Astrocyte of the spinal cord (primary cell): Measurements from ENCODE around the gene ING2.
A peak's percentile ranks its signal among the peaks of the same experiment; 100 is the strongest.
"Not testable (repeated sequence)": the region's sequence is repeated elsewhere in the genome, so short reads cannot be mapped to it uniquely, and the experiment has no call there.

ENCODE experiments used
- DNase-seq: peaks from one replicate; pipeline ENCODE4 v3.0.0; 2011; ENCODE audit warnings: low read depth, low spot score
- H3K4me3 ChIP-seq: 2 replicates; pipeline ENCODE4 v1.5.1; 2011; ENCODE audit warnings: low read depth, mild to moderate bottlenecking, low read length, moderate library complexity
- CTCF ChIP-seq: IDR thresholded peaks from 2 replicates; pipeline ENCODE4 v1.5.1; 2012; ENCODE audit warnings: low read depth, mild to moderate bottlenecking, low read length, inconsistent platforms
- in situ Hi-C: cut with HindIII; loops from 2 replicates; pipeline ENCODE4 v1.10.0; 2017; ENCODE audit warnings: low sequenced_read_pairs

Gene ING2

GRCh38 chr4:183478926-183479325 is 25.9 kb upstream of the ING2 start:
- no peak overlapping the region for H3K4me3 ChIP-seq
- no peak for TF ChIP-seq CTCF
- DNase-seq, result no peak
- in situ Hi-C loops, result no loop called here

DNA sequence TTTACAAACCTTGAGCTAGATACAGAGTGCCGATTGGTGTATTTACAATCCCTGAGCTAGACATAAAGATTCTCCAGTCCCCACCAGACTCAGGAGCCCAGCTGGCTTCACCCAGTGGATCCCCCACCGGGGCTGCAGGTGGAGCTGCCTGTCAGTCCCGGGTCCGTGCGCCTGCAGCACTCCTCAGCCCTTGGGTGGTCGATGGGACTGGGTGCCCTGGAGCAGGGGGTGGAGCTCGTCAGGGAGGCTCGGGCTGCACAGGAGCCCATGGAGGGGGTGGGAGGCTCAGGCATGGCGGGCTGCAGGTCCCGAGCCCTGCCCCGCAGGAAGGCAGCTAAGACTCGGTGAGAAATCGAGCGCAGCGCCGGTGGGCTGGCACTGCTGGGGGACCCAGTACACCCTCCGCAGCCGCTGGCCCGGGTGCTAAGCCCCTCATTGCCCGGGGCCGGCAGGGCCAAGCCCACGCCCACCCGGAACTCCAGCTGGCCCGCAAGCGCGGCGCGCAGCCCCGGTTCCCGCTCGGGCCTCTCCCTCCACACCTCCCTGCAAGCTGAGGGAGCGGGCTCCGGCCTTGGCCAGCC is 22.3 kb upstream of the ING2 start:
- in situ Hi-C loops, DNase-seq, H3K4me3 ChIP-seq: not testable (repeated sequence)

GRCh38 chr4:183483997-183484396 is 20.9 kb upstream of the ING2 start:
- DNase-seq, result no peak
- no peak overlapping the region for H3K4me3 ChIP-seq
- no peak for TF ChIP-seq CTCF
- in situ Hi-C loops, result no loop called here

- no peak for TF ChIP-seq CTCF
- in situ Hi-C loops, result no loop called here
- DNase-seq, result no peak
- no peak overlapping the region for H3K4me3 ChIP-seq
These were observed 19.3 kb upstream of the ING2 start for GRCh38 chr4:183485411-183486160.

DNA sequence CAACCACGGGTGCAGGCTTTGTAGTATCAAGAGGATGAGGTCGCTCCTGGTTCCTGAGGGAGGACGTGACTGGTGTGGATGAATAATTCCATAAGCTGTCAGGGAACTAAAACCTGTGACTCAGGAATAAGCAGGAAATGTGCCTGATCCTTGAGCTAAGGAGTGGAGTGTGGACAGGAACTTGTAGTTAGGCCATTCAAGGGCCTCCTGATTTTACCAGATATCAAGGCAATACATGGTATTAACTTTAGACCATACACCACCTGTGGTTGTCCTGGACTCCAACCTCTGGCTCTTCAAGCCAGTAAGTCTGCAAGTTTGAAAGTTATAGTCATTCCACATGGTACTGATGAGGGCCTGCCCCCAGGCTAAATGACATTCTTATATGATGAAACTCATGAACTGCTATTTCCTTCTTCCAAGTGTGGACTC is 12.1 kb upstream of the ING2 start:
- no peak for TF ChIP-seq CTCF
- H3K4me3 ChIP-seq, result no peak overlapping the region
- in situ Hi-C loops, result no loop called here
- peak; percentile 43 for DNase-seq

GRCh38 chr4:183493246-183493645 is 11.6 kb upstream of the ING2 start:
- H3K4me3 ChIP-seq, result no peak overlapping the region
- TF ChIP-seq CTCF, result no peak
- DNase-seq, result no peak
- in situ Hi-C loops, result no loop called here

GRCh38 chr4:183495184-183495583 is 9.7 kb upstream of the ING2 start:
- no peak for DNase-seq
- in situ Hi-C loops, result no loop called here
- TF ChIP-seq CTCF, result no peak
- no peak overlapping the region for H3K4me3 ChIP-seq
